Liver (tissue), 9 donors: ENCODE measurements around the gene UHRF2. TPM values are rescaled to one million over a fixed set of nuclear protein-coding genes. Genes with fewer than 3 reads are reported as not detected.

ENCODE experiments used
- DNase-seq: peaks from one replicate; pipeline ENCODE4 v3.0.0-alpha.2; 2017; ENCODE audit warnings: low spot score
- H3K27ac ChIP-seq, 2 donors: one replicate each; pipeline ENCODE4 v1.7.0; 2013; ENCODE audit warnings: inconsistent platforms in 2 of 2, low read length in 2 of 2, control low read depth in 1 of 2, low read depth in 1 of 2, mild to moderate bottlenecking in 1 of 2
- H3K27me3 ChIP-seq, 4 donors: one replicate each; pipeline versions ENCODE4 v1.6.1 to v1.7.0; 2013; ENCODE audit warnings: low read length in 3 of 4, inconsistent platforms in 1 of 4, mild to moderate bottlenecking in 1 of 4, moderate library complexity in 1 of 4; ENCODE audit not compliant: control insufficient read depth in 4 of 4, insufficient read depth in 4 of 4
- H3K36me3 ChIP-seq, 4 donors: one replicate each; pipeline versions ENCODE4 v1.6.1 to v1.7.0; 2013; ENCODE audit warnings: low read length in 3 of 4, mild to moderate bottlenecking in 3 of 4, low read depth in 1 of 4, moderate library complexity in 1 of 4; ENCODE audit not compliant: control insufficient read depth in 4 of 4, insufficient read depth in 3 of 4
- H3K4me1 ChIP-seq, 4 donors: one replicate each; pipeline versions ENCODE4 v1.6.1 to v1.7.0; 2013; ENCODE audit warnings: low read length in 3 of 4, mild to moderate bottlenecking in 3 of 4, moderate library complexity in 1 of 4; ENCODE audit not compliant: control insufficient read depth in 4 of 4, insufficient read depth in 4 of 4
- H3K4me3 ChIP-seq, 3 donors: one replicate each; pipeline versions ENCODE4 v1.6.1 to v1.7.0; 2013; ENCODE audit warnings: low read length in 3 of 3, control low read depth in 1 of 3, low read depth in 1 of 3, mild to moderate bottlenecking in 1 of 3
- H3K9ac ChIP-seq, 2 donors: one replicate each; pipeline ENCODE4 v1.7.0; 2013; ENCODE audit warnings: low read length in 2 of 2, mild to moderate bottlenecking in 2 of 2, moderate library complexity in 2 of 2, control low read depth in 1 of 2, low read depth in 1 of 2
- H3K9me3 ChIP-seq, 4 donors: one replicate each; pipeline versions ENCODE4 v1.6.1 to v1.7.0; 2013; ENCODE audit warnings: low read length in 3 of 4; ENCODE audit not compliant: control insufficient read depth in 4 of 4
- CTCF ChIP-seq: fragments of 150-350 bp; IDR thresholded peaks from 2 replicates; pipeline ENCODE4 v1.5.1; 2017; ENCODE audit warnings: improper control_type of control experiment, low read depth, low read length; ENCODE audit not compliant: missing input control
- FOXA1 ChIP-seq: IDR thresholded peaks from 2 replicates; pipeline ENCODE4 v1.6.1; 2016; ENCODE audit warnings: antibody characterized with exemption
- FOXA2 ChIP-seq: IDR thresholded peaks from 2 replicates; pipeline ENCODE4 v1.6.1; 2016; ENCODE audit warnings: antibody characterized with exemption
- GABPA ChIP-seq, 2 donors: IDR thresholded peaks in 1 of 2; conservative IDR thresholded peaks in 1 of 2; 2 replicates each; pipeline ENCODE4 v1.6.1; 2016; ENCODE audit warnings: antibody characterized with exemption in 2 of 2, mild to moderate bottlenecking in 1 of 2, moderate library complexity in 1 of 2
- HNF4A ChIP-seq, 2 donors: conservative IDR thresholded peaks; 2 replicates each; pipeline ENCODE4 v1.6.1; 2016; ENCODE audit warnings: antibody characterized with exemption in 2 of 2, mild to moderate bottlenecking in 2 of 2
- JUND ChIP-seq, 2 donors: IDR thresholded peaks; 2 replicates each; pipeline ENCODE4 v1.6.1; 2016; ENCODE audit warnings: antibody characterized with exemption in 2 of 2
- MAX ChIP-seq: IDR thresholded peaks from 2 replicates; pipeline ENCODE4 v1.6.1; 2016; ENCODE audit warnings: antibody characterized with exemption
- NR2F2 ChIP-seq: IDR thresholded peaks from 2 replicates; pipeline ENCODE4 v1.6.1; 2016; ENCODE audit warnings: antibody characterized with exemption
- REST ChIP-seq: IDR thresholded peaks from 2 replicates; pipeline ENCODE4 v1.6.1; 2016; ENCODE audit warnings: antibody characterized with exemption, mild to moderate bottlenecking
- RXRA ChIP-seq, 2 donors: IDR thresholded peaks; 2 replicates each; pipeline ENCODE4 v1.6.1; 2017 to 2018; ENCODE audit warnings: antibody characterized with exemption in 2 of 2, mild to moderate bottlenecking in 1 of 2
- SP1 ChIP-seq: IDR thresholded peaks from 2 replicates; pipeline ENCODE4 v1.6.1; 2018; ENCODE audit warnings: antibody characterized with exemption, mild to moderate bottlenecking
- ZBTB33 ChIP-seq: IDR thresholded peaks from 2 replicates; pipeline ENCODE4 v1.6.1; 2016; ENCODE audit warnings: antibody characterized with exemption
- WGBS: extraction: QIAGEN DNeasy Blood & Tissue Kit; methylation state at CpG from one replicate; pipeline ENCODE4 v1.1.7; 2013; 5-methylcytosine and 5-hydroxymethylcytosine counted together
- polyA plus RNA-seq, 2 donors: library from polyadenylated mRNA; stranded (reverse) in 1 of 2; unstranded in 1 of 2; fragments of 200-250 nt in 1 of 2; fragments of >200 nt in 1 of 2; fragmentation: Nextera tagmentation in 1 of 2; extraction: Ambion mirVana in 1 of 2; gene quantifications; one replicate each; pipeline versions ENCODE4 v1.2.1 to v1.2.3, GENCODE V29; 2013 to 2015
- total RNA-seq, 2 donors: library from RNA; depleted of rRNA; stranded (reverse); fragments of >200 nt; gene quantifications; one replicate each; pipeline ENCODE4 v1.2.3, GENCODE V29; 2014
- donor health status: healthy.
- donor health status: healthy.
- donor health status: healthy.
- donor health status: healthy.
- donor health status: healthy.

The UHRF2 gene
- total and polyA plus RNA-seq, 4 donors: 5.7 to 34.1 (median 16.9) TPM

- no peak overlapping the region for H3K27ac ChIP-seq
- 97% methylated on average over 2 of the region's 2 CpGs for WGBS
- H3K36me3 ChIP-seq: peaks cover 3 to 23% (median 10%) of the 10 kb centered on the region in 4 donors
- H3K27me3 ChIP-seq: no peaks in the 10 kb centered on the region
- H3K4me3 ChIP-seq: no peak overlapping the region
- peaks cover 0 to 4% (median 2%) of the 10 kb centered on the region in 4 donors for H3K4me1 ChIP-seq
- DNase-seq: no peak
- TF ChIP-seq GABPA (IDR thresholded peaks at IDR 0.05 in 1 of 2, conservative IDR thresholded peaks at IDR 0.05 in 1 of 2) (no peak), RXRA (IDR thresholded peaks at IDR 0.05) (no peak), NR2F2 (no peak), REST (no peak), JUND (IDR thresholded peaks at IDR 0.05) (no peak), SP1 (no peak), FOXA2 (no peak), ZBTB33 (no peak), HNF4A (conservative IDR thresholded peaks at IDR 0.05) (no peak), CTCF (no peak), FOXA1 (no peak)
- H3K9ac ChIP-seq: no peak overlapping the region
- no peaks in the 10 kb centered on the region for H3K9me3 ChIP-seq
These were observed 71.2 kb downstream of the UHRF2 start for GRCh38 chr9:6484210-6484609.

- H3K9ac ChIP-seq: no peak overlapping the region
- H3K9me3 ChIP-seq: no peaks in the 10 kb centered on the region
- H3K36me3 ChIP-seq: peaks cover 3 to 11% (median 6%) of the 10 kb centered on the region in 4 donors
- H3K27me3 ChIP-seq: no peaks in the 10 kb centered on the region
- H3K27ac ChIP-seq: no peak overlapping the region
- peaks cover 0 to 24% (median 16%) of the 10 kb centered on the region in 4 donors for H3K4me1 ChIP-seq
- 92% methylated on average over 7 of the region's 7 CpGs for whole genome bisulfite sequencing
- H3K4me3 ChIP-seq: no peak overlapping the region
- TF ChIP-seq HNF4A (conservative IDR thresholded peaks at IDR 0.05): no peak
- TF ChIP-seq GABPA (IDR thresholded peaks at IDR 0.05 in 1 of 2, conservative IDR thresholded peaks at IDR 0.05 in 1 of 2): no peak
- no peak for TF ChIP-seq FOXA1
- no peak for TF ChIP-seq MAX
- no peak for TF ChIP-seq SP1
- no peak for DNase-seq
These were observed 75.4 kb downstream of the UHRF2 start for GRCh38 chr9:6488395-6488794.
